NOMO-1 (cell line): ENCODE data around the gene DOCK10.

ENCODE experiments used
- DNase-seq, 2 experiments: peaks; one replicate each; lab custom pipeline; 2025; ENCODE audit not compliant: unreplicated experiment in 2 of 2; lab: John Stamatoyannopoulos, UW

The DOCK10 gene

GRCh38 chr2:224736227-224736626, 306.0 kb downstream of the DOCK10 start:
- DNase-seq: no peak

GRCh38 chr2:224734949-224735348, 307.3 kb downstream of the DOCK10 start:
- no peak for DNase-seq

GRCh38 chr2:224731665-224732064, 310.6 kb downstream of the DOCK10 start:
- no peak for DNase-seq

- no peak for DNase-seq
Observed at GRCh38 chr2:224729435-224729834, 312.8 kb downstream of the DOCK10 start.

- no peak for DNase-seq
Observed at GRCh38 chr2:224724331-224724730, 317.9 kb downstream of the DOCK10 start.

- DNase-seq: peak in 1 of 2 experiments; percentile 53
Observed at GRCh38 chr2:224723586-224724217, 318.6 kb downstream of the DOCK10 start.

GRCh38 chr2:224722770-224723169, 319.5 kb downstream of the DOCK10 start:
- no peak for DNase-seq

- DNase-seq: no peak
Observed at GRCh38 chr2:224722250-224722649, 320.0 kb downstream of the DOCK10 start.

GRCh38 chr2:224716921-224717320, 325.3 kb downstream of the DOCK10 start:
- no peak for DNase-seq

- no peak for DNase-seq
Observed at GRCh38 chr2:224716201-224716600, 326.1 kb downstream of the DOCK10 start, which contains the start of gene CCDC195. CCDC195 (minus strand) TSS chr2:224716365; CDS start chr2:224716365, 0 bp downstream.
